ENCODE measurements around the gene KMT5B. TPM values are rescaled to one million over a fixed set of nuclear protein-coding genes. Genes with fewer than 3 reads are reported as not detected.

KMT5B gene
- total and polyA plus RNA-seq, 10 of the 15 experiments (the other 5 are each of a cell fraction or from before 2014, with no cell fraction given), result 4.7 to 21.8 (median 18.0) TPM

DNA sequence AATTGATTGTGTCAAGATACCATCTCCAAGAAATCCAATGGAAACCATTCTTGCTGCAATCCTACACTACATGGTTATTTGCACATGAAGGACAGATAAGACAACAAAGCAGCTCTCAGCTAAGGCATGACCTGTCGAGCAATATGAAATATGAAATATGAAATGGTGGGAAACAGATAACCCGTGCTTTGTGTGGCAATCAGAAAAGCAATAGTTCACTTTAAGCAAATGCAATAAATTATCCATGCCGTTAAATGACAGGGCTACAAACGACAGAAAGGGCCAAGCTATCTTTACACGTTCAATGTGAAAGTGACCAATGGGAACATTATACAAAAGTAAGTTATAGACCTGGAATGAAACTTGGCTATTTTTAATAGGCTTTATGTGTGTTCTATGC lies 35.2 kb downstream of the KMT5B start:
- intact Hi-C loops (cut with micrococcal nuclease; ENCODE audit: unreplicated experiment), result no loop called here
- ATAC-seq (no peak), FAIRE-seq (no peak), DNase-seq (ENCODE audit: low read depth, low spot score) (no peak)
- Histone ChIP-seq H3K9ac (ENCODE audit: control insufficient read depth, insufficient read depth, low read length) (no peak overlapping the region), H3K27ac (ENCODE audit: control insufficient read depth, insufficient read depth) (no peak overlapping the region), H3K4me3 (no peak overlapping the region), H3K4me2 (ENCODE audit: control insufficient read depth, insufficient read depth) (no peak overlapping the region), H3K4me1 (ENCODE audit: control insufficient read depth, insufficient read depth, low read length) (0 out of 2 replicates have a peak, but pooled peaks cover 4% of the 10 kb centered on the region), H3K9me3 (replicated peaks; ENCODE audit: control insufficient read depth, insufficient read depth, low read length) (no peaks in the 10 kb centered on the region), H3K79me2 (ENCODE audit: control insufficient read depth, insufficient read depth, low read length) (no peaks in the 10 kb centered on the region), H3K27me3 (replicated peaks in 1 of 2; ENCODE audit: control insufficient read depth in 2 of 2, insufficient read depth in 2 of 2, low read length in 1 of 2) (no peaks in the 10 kb centered on the region), H2AFZ (ENCODE audit: control insufficient read depth, low read depth, low read length) (no peak overlapping the region), H4K20me1 (ENCODE audit: control insufficient read depth, insufficient read depth) (no peaks in the 10 kb centered on the region), H3K36me3 (ENCODE audit: control insufficient read depth in 2 of 2, insufficient read depth in 2 of 2, low read length in 1 of 2) (peaks cover 0 to 11% of the 10 kb centered on the region in 2 experiments; a peak in 2 of 4 replicates)
- TF ChIP-seq CHD2 (IDR thresholded peaks at IDR 0.05; ENCODE audit: borderline replicate concordance, low read depth, low read length), result no peak
- no peak for TF ChIP-seq SMC3 (IDR thresholded peaks at IDR 0.05; ENCODE audit: borderline replicate concordance, low read length)
- no peak for TF ChIP-seq SMAD1 (IDR thresholded peaks at IDR 0.05; ENCODE audit: low read depth, partially characterized antibody)
- no peak for TF ChIP-seq SMAD5 (IDR thresholded peaks at IDR 0.05; ENCODE audit: low read depth)
- TF ChIP-seq PBX3 (IDR thresholded peaks at IDR 0.05; ENCODE audit: insufficient replicate concordance, low read depth, low read length), result no peak
- no peak for TF ChIP-seq POU2F2 (IDR thresholded peaks at IDR 0.05; ENCODE audit: borderline replicate concordance, low read depth, low read length)
- TF ChIP-seq HDAC2 (IDR thresholded peaks at IDR 0.05), result no peak
- ChIA-PET RAD21 (ENCODE audit: unreplicated experiment) (no interaction called here), SMC1A (ENCODE audit: uncharacterized antibody, unreplicated experiment) (no interaction called here), CTCF (interaction anchor here (0.6 to 1.4 kb wide), 6 partner anchors 9 to 59 kb away, joined by 3 to 5 read pairs (median 3); no protein-coding TSS in a partner anchor), POLR2A (interaction anchor here (0.6 to 0.9 kb wide), 2 partner anchors 9 to 15 kb away, joined by 3 to 4 read pairs; no protein-coding TSS in a partner anchor)
- in situ Hi-C loops (cut with MboI), result no loop called here
- WGBS (ENCODE audit: insufficient coverage, insufficient replicate concordance, low lambda C conversion rate, missing lambda C conversion rate), result 98% methylated on average over 5 of the region's 5 CpGs
- no TSS peak for BruUV-seq (replicated peaks)

DNA sequence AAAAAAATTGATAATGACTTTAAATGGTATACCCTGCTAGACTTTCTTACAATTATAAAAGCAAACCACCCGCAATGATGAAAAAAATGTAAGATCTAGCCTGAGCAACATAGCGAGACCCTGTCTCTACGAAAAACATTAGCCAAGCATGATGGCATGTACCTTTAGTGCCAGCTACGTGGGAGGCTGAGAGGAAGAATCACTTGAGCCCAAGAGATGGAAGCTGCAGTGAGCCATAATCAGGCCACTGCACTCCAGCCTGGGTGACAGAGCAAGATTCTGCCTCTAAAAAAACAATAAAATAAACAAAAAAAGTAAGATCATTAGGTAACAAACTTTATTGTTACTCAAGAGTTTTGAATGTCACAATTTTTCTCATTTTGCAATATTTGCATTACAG lies 39.2 kb downstream of the KMT5B start:
- Histone ChIP-seq H3K4me3 (no peak overlapping the region), H3K79me2 (ENCODE audit: control insufficient read depth, insufficient read depth, low read length) (no peaks in the 10 kb centered on the region), H2AFZ (ENCODE audit: control insufficient read depth, low read depth, low read length) (no peak overlapping the region), H3K27ac (ENCODE audit: control insufficient read depth, insufficient read depth) (no peak overlapping the region), H3K4me2 (ENCODE audit: control insufficient read depth, insufficient read depth) (no peak overlapping the region), H3K27me3 (replicated peaks in 1 of 2; ENCODE audit: control insufficient read depth in 2 of 2, insufficient read depth in 2 of 2, low read length in 1 of 2) (no peaks in the 10 kb centered on the region), H3K36me3 (ENCODE audit: control insufficient read depth in 2 of 2, insufficient read depth in 2 of 2, low read length in 1 of 2) (peaks cover 0 to 16% of the 10 kb centered on the region in 2 experiments; a peak in 3 of 4 replicates), H3K9me3 (replicated peaks; ENCODE audit: control insufficient read depth, insufficient read depth, low read length) (no peaks in the 10 kb centered on the region), H4K20me1 (ENCODE audit: control insufficient read depth, insufficient read depth) (no peaks in the 10 kb centered on the region), H3K9ac (ENCODE audit: control insufficient read depth, insufficient read depth, low read length) (no peak overlapping the region), H3K4me1 (ENCODE audit: control insufficient read depth, insufficient read depth, low read length) (no peaks in the 10 kb centered on the region)
- RAD21 ChIA-PET (ENCODE audit: unreplicated experiment), result no interaction called here
- SMC1A ChIA-PET (ENCODE audit: uncharacterized antibody, unreplicated experiment), result interaction anchor here (1.0 kb wide), 1 partner anchor 10 kb away, joined by 3 read pairs; no protein-coding TSS in a partner anchor
- intact Hi-C loops (cut with micrococcal nuclease; ENCODE audit: unreplicated experiment), result no loop called here
- no TSS peak for BruUV-seq (replicated peaks)
- ATAC-seq (no peak), DNase-seq (ENCODE audit: low read depth, low spot score) (no peak), FAIRE-seq (no peak)
- in situ Hi-C loops (cut with MboI), result no loop called here
- WGBS (ENCODE audit: insufficient coverage, insufficient replicate concordance, low lambda C conversion rate, missing lambda C conversion rate), result 96% methylated on average over 4 of the region's 4 CpGs
- POLR2A ChIA-PET, result no interaction called here
- CTCF ChIA-PET, result no interaction called here
- TF ChIP-seq YBX1 (IDR thresholded peaks at IDR 0.05) (no peak), BHLHE40 (IDR thresholded peaks at IDR 0.05; ENCODE audit: borderline replicate concordance in 1 of 2, low read depth in 2 of 2, low read length in 1 of 2) (no peak), ASH2L (IDR thresholded peaks at IDR 0.05; ENCODE audit: borderline replicate concordance, low read depth) (no peak), RAD21 (IDR thresholded peaks at IDR 0.05; ENCODE audit: insufficient read depth, low read depth, low read length) (no peak), FOXM1 (IDR thresholded peaks at IDR 0.05; ENCODE audit: low read depth, low read length) (no peak), ZBED1 (IDR thresholded peaks at IDR 0.05; ENCODE audit: borderline replicate concordance) (no peak), TCF12 (IDR thresholded peaks at IDR 0.05; ENCODE audit: low read depth, low read length) (no peak), STAT3 (IDR thresholded peaks at IDR 0.05; ENCODE audit: low read depth, low read length) (no peak)
- TF ChIP-seq, protein P1, sequence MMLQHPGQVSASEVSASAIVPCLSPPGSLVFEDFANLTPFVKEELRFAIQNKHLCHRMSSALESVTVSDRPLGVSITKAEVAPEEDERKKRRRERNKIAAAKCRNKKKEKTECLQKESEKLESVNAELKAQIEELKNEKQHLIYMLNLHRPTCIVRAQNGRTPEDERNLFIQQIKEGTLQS (IDR thresholded peaks at IDR 0.05; ENCODE audit: borderline replicate concordance, extremely low read depth, low read depth, low read length), result no peak
